Caco-2 (cell line): ENCODE results near the gene TSC22D2. TPM values are rescaled to one million over a fixed set of nuclear protein-coding genes. Genes with fewer than 3 reads are reported as not detected.

Source experiments
- BruUV-seq: library from RNA; stranded (reverse); fragments of 400-500 nt; replicated peaks from 2 replicates; lab custom pipeline; 2021; lab: Mats Ljungman, UMichigan
- CTCF ChIA-PET: fragments of 300-600 bp; sonication (Branson Sonifier 250); formaldehyde crosslinking; loops from one replicate; lab custom pipeline; 2022; ENCODE audit warnings: antibody characterized with exemption; lab: Charles Lee
- POLR2A ChIA-PET: fragments of 300-600 bp; sonication (Branson Sonifier 250); formaldehyde crosslinking; loops from one replicate; lab custom pipeline; 2022; ENCODE audit warnings: antibody characterized with exemption; lab: Charles Lee
- DNase-seq, 2 experiments: peaks; one replicate each; pipeline versions ENCODE4 v3.0.0 to v3.0.0-alpha.2; 2020 to 2022
- H3K27me3 ChIP-seq: replicated peaks from 2 replicates; pipeline ENCODE4 v1.6.0; 2011; ENCODE audit warnings: low read length; ENCODE audit not compliant: control insufficient read depth, insufficient read depth
- H3K36me3 ChIP-seq: 2 replicates; pipeline ENCODE4 v1.5.1; 2011; ENCODE audit warnings: low read length; ENCODE audit not compliant: control insufficient read depth, insufficient read depth
- H3K4me1 ChIP-seq: fragments of 250-450 bp; sonication (Bioruptor Pico); 2 replicates; pipeline ENCODE4 v1.5.1; 2020; ENCODE audit warnings: mild to moderate bottlenecking
- H3K4me3 ChIP-seq: 2 replicates; pipeline ENCODE4 v1.5.1; 2011; ENCODE audit warnings: low read depth, mild to moderate bottlenecking, control low read depth, low read length
- H3K9me3 ChIP-seq: fragments of 250-450 bp; sonication (Bioruptor Pico); 2 replicates; pipeline ENCODE4 v1.5.1; 2020; ENCODE audit warnings: mild to moderate bottlenecking, moderate library complexity
- H3K27ac Mint-ChIP-seq: one replicate; pipeline ENCODE4 v1.8.0; 2022; ENCODE audit warnings: mixed read lengths; ENCODE audit not compliant: unreplicated experiment
- H3K27me3 Mint-ChIP-seq: one replicate; pipeline ENCODE4 v1.8.0; 2022; ENCODE audit warnings: mixed read lengths; ENCODE audit not compliant: insufficient read depth, unreplicated experiment
- H3K36me3 Mint-ChIP-seq: one replicate; pipeline ENCODE4 v1.8.0; 2022; ENCODE audit warnings: mild to moderate bottlenecking, mixed read lengths; ENCODE audit not compliant: insufficient read depth, unreplicated experiment
- H3K4me1 Mint-ChIP-seq: one replicate; pipeline ENCODE4 v1.8.0; 2022; ENCODE audit warnings: low read depth, mixed read lengths; ENCODE audit not compliant: unreplicated experiment
- H3K4me3 Mint-ChIP-seq: one replicate; pipeline ENCODE4 v1.8.0; 2022; ENCODE audit warnings: mild to moderate bottlenecking, moderate library complexity, mixed read lengths; ENCODE audit not compliant: unreplicated experiment
- H3K9me3 Mint-ChIP-seq: one replicate; pipeline ENCODE4 v1.8.0; 2022; ENCODE audit warnings: mixed read lengths; ENCODE audit not compliant: unreplicated experiment
- intact Hi-C: fragments of 100-400 bp; cut with micrococcal nuclease; formaldehyde crosslinking; loops from one replicate; pipeline ENCODE4 v1.10.0; 2022; ENCODE audit not compliant: unreplicated experiment
- total RNA-seq: library from RNA; stranded (reverse); gene quantifications from 2 replicates; pipeline ENCODE4 v1.2.3, GENCODE V29; 2022
- TF ChIP-seq, protein P1 (sequence below), 2 experiments: fragments of 200-600 bp in 1 of 2; IDR thresholded peaks; 1 replicate in 1 of 2; 2 replicates in 1 of 2; pipeline versions ENCODE4 v1.5.1 to v1.8.0; 2011 to 2022; ENCODE audit warnings: antibody characterized with exemption in 1 of 2, control low read depth in 1 of 2, inconsistent platforms in 1 of 2, low read depth in 1 of 2, low read length in 1 of 2, mild to moderate bottlenecking in 1 of 2, moderate library complexity in 1 of 2; ENCODE audit not compliant: insufficient read depth in 1 of 2, severe bottlenecking in 1 of 2, unreplicated experiment in 1 of 2

TSC22D2 gene
- total RNA-seq, 1 experiment from 2014 or later, result 30.8 TPM

DNA sequence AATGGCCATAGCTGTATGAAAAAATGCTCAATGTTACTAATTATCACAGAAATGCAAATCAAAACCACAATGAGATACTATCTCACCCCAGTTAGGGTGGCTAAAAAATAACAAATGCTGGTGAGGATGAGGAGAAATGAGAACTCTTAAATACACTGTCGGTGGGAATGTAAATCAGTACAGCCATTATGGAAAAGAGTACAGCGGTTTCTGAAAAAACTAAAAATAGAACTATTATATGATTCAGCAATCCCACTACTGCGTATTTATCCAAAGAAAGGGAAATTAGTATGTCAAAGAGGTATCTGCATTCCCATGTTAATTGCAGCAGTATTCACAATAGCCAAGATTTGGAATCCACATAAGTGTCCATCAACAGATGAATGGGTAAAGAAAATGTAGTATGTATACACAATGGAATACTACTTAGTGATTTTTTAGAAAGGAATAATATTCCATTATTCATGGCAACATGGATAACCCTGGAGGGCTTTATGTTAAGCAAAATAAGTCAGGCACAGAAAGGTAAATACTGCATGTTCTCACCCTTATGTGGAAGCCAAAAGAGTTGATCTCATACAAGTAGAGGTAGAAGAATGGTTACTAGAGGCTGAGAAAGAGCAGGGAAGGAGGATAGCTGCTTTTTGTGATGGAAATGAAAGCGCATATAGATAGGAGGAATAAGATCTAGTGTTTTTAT is 103.2 kb downstream of the TSC22D2 start:
- H3K27me3 Mint-ChIP-seq, result peaks cover 4% of the 10 kb centered on the region
- no peaks in the 10 kb centered on the region for H3K4me1 ChIP-seq
- H3K4me3 Mint-ChIP-seq, result no peak overlapping the region
- H3K27ac Mint-ChIP-seq, result no peak overlapping the region
- intact Hi-C loops, result no loop called here
- TF ChIP-seq, protein P1, sequence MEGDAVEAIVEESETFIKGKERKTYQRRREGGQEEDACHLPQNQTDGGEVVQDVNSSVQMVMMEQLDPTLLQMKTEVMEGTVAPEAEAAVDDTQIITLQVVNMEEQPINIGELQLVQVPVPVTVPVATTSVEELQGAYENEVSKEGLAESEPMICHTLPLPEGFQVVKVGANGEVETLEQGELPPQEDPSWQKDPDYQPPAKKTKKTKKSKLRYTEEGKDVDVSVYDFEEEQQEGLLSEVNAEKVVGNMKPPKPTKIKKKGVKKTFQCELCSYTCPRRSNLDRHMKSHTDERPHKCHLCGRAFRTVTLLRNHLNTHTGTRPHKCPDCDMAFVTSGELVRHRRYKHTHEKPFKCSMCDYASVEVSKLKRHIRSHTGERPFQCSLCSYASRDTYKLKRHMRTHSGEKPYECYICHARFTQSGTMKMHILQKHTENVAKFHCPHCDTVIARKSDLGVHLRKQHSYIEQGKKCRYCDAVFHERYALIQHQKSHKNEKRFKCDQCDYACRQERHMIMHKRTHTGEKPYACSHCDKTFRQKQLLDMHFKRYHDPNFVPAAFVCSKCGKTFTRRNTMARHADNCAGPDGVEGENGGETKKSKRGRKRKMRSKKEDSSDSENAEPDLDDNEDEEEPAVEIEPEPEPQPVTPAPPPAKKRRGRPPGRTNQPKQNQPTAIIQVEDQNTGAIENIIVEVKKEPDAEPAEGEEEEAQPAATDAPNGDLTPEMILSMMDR (IDR thresholded peaks at IDR 0.05; ENCODE audit: insufficient read depth in 1 of 2, low read depth in 1 of 2, low read length in 1 of 2, severe bottlenecking in 1 of 2, unreplicated experiment in 1 of 2), result no peak
- no peaks in the 10 kb centered on the region for H3K36me3 ChIP-seq
- ChIA-PET POLR2A (no interaction called here), CTCF (no interaction called here)
- BruUV-seq, result no TSS peak
- no peak overlapping the region for H3K4me3 ChIP-seq
- no peaks in the 10 kb centered on the region for H3K27me3 ChIP-seq
- H3K36me3 Mint-ChIP-seq, result no peaks in the 10 kb centered on the region
- no peaks in the 10 kb centered on the region for H3K4me1 Mint-ChIP-seq
- H3K9me3 Mint-ChIP-seq, result no peaks in the 10 kb centered on the region
- no peaks in the 10 kb centered on the region for H3K9me3 ChIP-seq
- DNase-seq, result no peak

- peaks cover 11% of the 10 kb centered on the region for H3K9me3 Mint-ChIP-seq
- no peak overlapping the region for H3K4me3 Mint-ChIP-seq
- H3K4me1 Mint-ChIP-seq, result no peaks in the 10 kb centered on the region
- BruUV-seq, result no TSS peak
- Histone ChIP-seq H3K4me1 (peaks cover 3% of the 10 kb centered on the region; the same call in 1 of the 2 replicates), H3K27me3 (no peaks in the 10 kb centered on the region), H3K36me3 (no peaks in the 10 kb centered on the region), H3K4me3 (no peak overlapping the region), H3K9me3 (peaks cover 4% of the 10 kb centered on the region)
- no peak overlapping the region for H3K27ac Mint-ChIP-seq
- H3K36me3 Mint-ChIP-seq, result no peaks in the 10 kb centered on the region
- ChIA-PET POLR2A (interaction anchor here (0.6 kb wide), 1 partner anchor 538 kb away, joined by 7 read pairs; no protein-coding TSS in a partner anchor), CTCF (no interaction called here)
- no peak for DNase-seq
- intact Hi-C loops, result no loop called here
- H3K27me3 Mint-ChIP-seq, result no peaks in the 10 kb centered on the region
- TF ChIP-seq, protein P1 (IDR thresholded peaks at IDR 0.05; ENCODE audit: insufficient read depth in 1 of 2, low read depth in 1 of 2, low read length in 1 of 2, severe bottlenecking in 1 of 2, unreplicated experiment in 1 of 2), result no peak
Measured at GRCh38 chr3:150515210-150515609, 107.1 kb downstream of the TSC22D2 start.

Other genes starting within 250 kb of the TSC22D2 start
- gene SERP1, start 138.2 kb downstream of the TSC22D2 start, total RNA-seq, result 89.4 and 90.8 TPM in 2 replicates
- gene EIF2A, start 138.5 kb downstream of the TSC22D2 start, total RNA-seq, result 97.1 and 103 TPM in 2 replicates
- 121 and 124 TPM in 2 replicates for gene SELENOT, start 195.0 kb downstream of the TSC22D2 start, total RNA-seq